Osteocyte (in vitro differentiated cells): ENCODE results near the gene STON2. TPM values are rescaled to one million over a fixed set of nuclear protein-coding genes. Genes with fewer than 3 reads are reported as not detected.
"Not testable (repeated sequence)": the region's sequence is repeated elsewhere in the genome, so short reads cannot be mapped to it uniquely, and the experiment has no call there.

Experiments used
- DNase-seq: peaks from one replicate; pipeline ENCODE4 v3.0.0; 2021; ENCODE audit warnings: mixed read lengths; ENCODE audit not compliant: unreplicated experiment; ENCODE audit errors: extremely low spot score
- H3K27ac Mint-ChIP-seq: one replicate; pipeline ENCODE4 v1.8.0; 2021; ENCODE audit warnings: mild to moderate bottlenecking, mixed read lengths; ENCODE audit not compliant: unreplicated experiment
- H3K27me3 Mint-ChIP-seq: one replicate; pipeline ENCODE4 v1.8.0; 2021; ENCODE audit warnings: mixed read lengths; ENCODE audit not compliant: unreplicated experiment
- H3K36me3 Mint-ChIP-seq: one replicate; pipeline ENCODE4 v1.8.0; 2021; ENCODE audit warnings: mixed read lengths; ENCODE audit not compliant: unreplicated experiment
- H3K4me1 Mint-ChIP-seq: one replicate; pipeline ENCODE4 v1.8.0; 2021; ENCODE audit warnings: mixed read lengths; ENCODE audit not compliant: unreplicated experiment
- H3K4me3 Mint-ChIP-seq: one replicate; pipeline ENCODE4 v1.8.0; 2021; ENCODE audit warnings: mild to moderate bottlenecking, moderate library complexity, mixed read lengths; ENCODE audit not compliant: unreplicated experiment
- H3K9me3 Mint-ChIP-seq: one replicate; pipeline ENCODE4 v1.8.0; 2021; ENCODE audit warnings: mixed read lengths; ENCODE audit not compliant: unreplicated experiment
- CTCF ChIP-seq: fragments of 200-600 bp; sonication (generic); IDR thresholded peaks from 2 replicates; pipeline ENCODE4 v1.5.0; 2021; ENCODE audit warnings: antibody characterized with exemption, mild to moderate bottlenecking, moderate library complexity
- total RNA-seq: library from RNA; stranded (reverse); gene quantifications from 2 replicates; pipeline ENCODE4 v1.2.1, GENCODE V29; 2021

The STON2 gene
- total RNA-seq, 1 donor from 2014 or later, result not detected

DNA sequence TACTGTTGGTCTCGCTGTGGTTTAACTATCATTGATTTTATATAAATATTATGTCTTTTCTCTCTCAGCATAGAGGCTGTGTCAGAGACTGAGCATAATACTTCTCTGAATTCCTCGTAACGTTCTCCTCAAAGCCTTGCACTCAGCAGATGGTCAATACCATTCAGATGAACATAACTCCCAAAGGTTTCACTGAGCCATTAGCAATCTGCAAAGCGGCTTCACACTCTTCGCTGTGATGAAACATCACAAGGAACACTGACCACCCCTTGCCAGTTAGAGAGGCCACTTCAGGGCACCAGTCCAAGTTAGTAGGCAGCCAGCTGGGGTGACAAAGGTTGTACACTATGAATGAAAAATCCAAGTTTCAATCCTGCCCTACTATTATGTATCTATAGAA, 30.1 kb upstream of the STON2 start:
- no peak for TF ChIP-seq CTCF
- H3K27ac Mint-ChIP-seq, result no peak overlapping the region
- no peak overlapping the region for H3K4me3 Mint-ChIP-seq

GRCh38 chr14:81429749-81430148, 29.6 kb upstream of the STON2 start:
- peaks cover 47% of the 10 kb centered on the region for H3K27me3 Mint-ChIP-seq
- not testable (repeated sequence) for DNase-seq, H3K4me1 Mint-ChIP-seq, H3K4me3 Mint-ChIP-seq, H3K36me3 Mint-ChIP-seq, H3K27ac Mint-ChIP-seq, H3K9me3 Mint-ChIP-seq

More for the DNA sequence above, 30.1 kb upstream of the STON2 start:
- H3K36me3 Mint-ChIP-seq, result no peaks in the 10 kb centered on the region
- no peaks in the 10 kb centered on the region for H3K9me3 Mint-ChIP-seq
- H3K4me1 Mint-ChIP-seq, result peaks cover 4% of the 10 kb centered on the region
- no peak for DNase-seq
- H3K27me3 Mint-ChIP-seq, result peaks cover 52% of the 10 kb centered on the region

DNA sequence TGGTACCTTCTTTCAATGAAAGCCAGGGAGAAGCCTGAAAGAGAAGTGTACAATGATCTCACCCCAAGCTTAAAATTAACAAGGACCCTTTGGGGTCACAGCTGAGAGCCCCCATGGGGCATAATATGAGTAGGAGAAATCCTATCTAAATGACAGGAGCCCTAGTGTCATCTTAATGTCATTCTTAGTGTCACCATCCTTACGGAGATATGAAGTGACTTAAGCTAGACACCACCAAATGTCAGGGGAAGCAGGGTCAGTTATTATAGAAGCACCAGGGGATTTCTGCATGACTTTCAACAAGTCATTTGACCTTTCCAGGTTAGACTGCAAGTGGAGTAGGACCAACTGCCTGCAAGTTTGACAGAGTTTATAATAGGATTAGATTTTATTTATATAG, 28.9 kb upstream of the STON2 start:
- H3K27me3 Mint-ChIP-seq, result peaks cover 41% of the 10 kb centered on the region
- H3K36me3 Mint-ChIP-seq, result no peaks in the 10 kb centered on the region
- TF ChIP-seq CTCF, result no peak
- no peak overlapping the region for H3K4me3 Mint-ChIP-seq
- no peak overlapping the region for H3K27ac Mint-ChIP-seq
- DNase-seq, result no peak
- H3K9me3 Mint-ChIP-seq, result no peaks in the 10 kb centered on the region
- H3K4me1 Mint-ChIP-seq, result peaks cover 4% of the 10 kb centered on the region

- DNase-seq, result no peak
- Mint-ChIP-seq H3K4me1 (peaks cover 4% of the 10 kb centered on the region), H3K9me3 (no peaks in the 10 kb centered on the region), H3K4me3 (no peak overlapping the region), H3K27ac (no peak overlapping the region), H3K27me3 (peaks cover 26% of the 10 kb centered on the region), H3K36me3 (no peaks in the 10 kb centered on the region)
- TF ChIP-seq CTCF, result no peak
Observed at GRCh38 chr14:81427348-81428058, 27.4 kb upstream of the STON2 start.

- H3K27ac Mint-ChIP-seq, result no peak overlapping the region
- TF ChIP-seq CTCF, result no peak
- peaks cover 3% of the 10 kb centered on the region for H3K9me3 Mint-ChIP-seq
- no peaks in the 10 kb centered on the region for H3K36me3 Mint-ChIP-seq
- peaks cover 4% of the 10 kb centered on the region for H3K4me1 Mint-ChIP-seq
- no peak for DNase-seq
- H3K4me3 Mint-ChIP-seq, result no peak overlapping the region
- peaks cover 12% of the 10 kb centered on the region for H3K27me3 Mint-ChIP-seq
Observed at GRCh38 chr14:81423504-81423903, 23.4 kb upstream of the STON2 start.
